Measurements from ENCODE around the gene CKMT1B.
"Not testable (repeated sequence)": the region's sequence is repeated elsewhere in the genome, so short reads cannot be mapped to it uniquely, and the experiment has no call there.

Gene CKMT1B

GRCh38 chr15:43593328-43594190, at the start of gene CKMT1B:
CKMT1B (plus strand) TSS chr15:43594027; CDS start chr15:43594219, 192 bp downstream.
- not testable (repeated sequence) for DNase-seq

- no peak for DNase-seq
These were observed 49.6 kb upstream of the CKMT1B start for GRCh38 chr15:43544266-43544665.

- no peak for DNase-seq
These were observed 48.4 kb upstream of the CKMT1B start for GRCh38 chr15:43545426-43545825.

GRCh38 chr15:43547539-43547938, 46.3 kb upstream of the CKMT1B start:
- no peak for DNase-seq

- DNase-seq, result no peak
These were observed 43.1 kb upstream of the CKMT1B start for GRCh38 chr15:43550527-43551363.

- no peak for DNase-seq
These were observed 41.6 kb upstream of the CKMT1B start for GRCh38 chr15:43552256-43552655.

- DNase-seq, result no peak
These were observed 40.8 kb upstream of the CKMT1B start for GRCh38 chr15:43552986-43553385.

- not testable (repeated sequence) for DNase-seq
These were observed 31.1 kb upstream of the CKMT1B start for GRCh38 chr15:43562753-43563152.

- DNase-seq, result not testable (repeated sequence)
These were observed 30.0 kb upstream of the CKMT1B start for GRCh38 chr15:43563793-43564192.

- not testable (repeated sequence) for DNase-seq
These were observed 27.2 kb upstream of the CKMT1B start for GRCh38 chr15:43566615-43567014.

- DNase-seq, result not testable (repeated sequence)
These were observed 19.2 kb upstream of the CKMT1B start for GRCh38 chr15:43574607-43575006.

GRCh38 chr15:43589778-43590466, 3.9 kb upstream of the CKMT1B start, which contains the start of gene PPIP5K1:
PPIP5K1 (minus strand) TSS chr15:43590208; CDS start chr15:43584504, 5,704 bp downstream.
- not testable (repeated sequence) for DNase-seq

GRCh38 chr15:43592841-43593240, 986 bp upstream of the CKMT1B start:
- DNase-seq, result not testable (repeated sequence)

GRCh38 chr15:43599131-43599530, 5.3 kb downstream of the CKMT1B start:
- DNase-seq, result not testable (repeated sequence)

GRCh38 chr15:43600200-43600599, 6.4 kb downstream of the CKMT1B start:
- not testable (repeated sequence) for DNase-seq

- not testable (repeated sequence) for DNase-seq
These were observed 8.4 kb downstream of the CKMT1B start for GRCh38 chr15:43602233-43602632.

- not testable (repeated sequence) for DNase-seq
These were observed 23.9 kb downstream of the CKMT1B start for GRCh38 chr15:43617750-43618149.

- not testable (repeated sequence) for DNase-seq
These were observed 24.9 kb downstream of the CKMT1B start, which contains the start of gene STRC for GRCh38 chr15:43618700-43619099. STRC (minus strand) TSS chr15:43618800; CDS start chr15:43618722, 78 bp downstream.

GRCh38 chr15:43622068-43622799, 28.4 kb downstream of the CKMT1B start:
- not testable (repeated sequence) for DNase-seq

GRCh38 chr15:43625106-43625505, 31.3 kb downstream of the CKMT1B start:
- DNase-seq, result no peak

- not testable (repeated sequence) for DNase-seq
These were observed 33.1 kb downstream of the CKMT1B start for GRCh38 chr15:43626937-43627336.
